GM12878 (cell line): ENCODE measurements around the gene PGAM1. TPM values are rescaled to one million over a fixed set of nuclear protein-coding genes. Genes with fewer than 3 reads are reported as not detected.

Experiments used
- ATAC-seq: fragments of 200-7000 bp; cut with Tn5 transposase; 3 replicates; pipeline ENCODE4 v1.9.1; 2020; ENCODE audit warnings: mild to moderate bottlenecking, moderate library complexity
- BruUV-seq: library from RNA; stranded (reverse); fragments of 400-500 nt; replicated peaks from 2 replicates; lab custom pipeline; 2021; lab: Mats Ljungman, UMichigan
- CTCF ChIA-PET: fragments of 300-600 bp; sonication (Branson Sonifier 250); formaldehyde crosslinking; extraction: SDS; loops from one replicate; lab custom pipeline; 2021; ENCODE audit warnings: inconsistent platforms; lab: Yijun Ruan, JAX
- POLR2A ChIA-PET: fragments of 350-600 bp; formaldehyde crosslinking; extraction: SDS; loops from one replicate; lab custom pipeline; 2021; ENCODE audit warnings: inconsistent platforms; lab: Charles Lee
- RAD21 ChIA-PET: fragments of 300-600 bp; sonication (Branson Sonifier 250); formaldehyde crosslinking; loops from one replicate; lab custom pipeline; 2023; ENCODE audit warnings: antibody characterized with exemption; ENCODE audit not compliant: unreplicated experiment; lab: Charles Lee
- SMC1A ChIA-PET: fragments of 300-600 bp; sonication (Branson Sonifier 250); formaldehyde crosslinking; loops from one replicate; lab custom pipeline; 2023; ENCODE audit not compliant: unreplicated experiment, uncharacterized antibody; lab: Charles Lee
- DNase-seq: peaks from one replicate; pipeline ENCODE4 v3.0.0-alpha.2; 2011; ENCODE audit warnings: low read depth, low spot score
- FAIRE-seq: peaks from 3 replicates; lab custom pipeline; 2011; peaks lifted over from hg19 to GRCh38; lab: Jason Lieb, UNC
- H2AFZ ChIP-seq: 2 replicates; pipeline ENCODE4 v1.6.0; 2011; ENCODE audit warnings: low read depth, low read length, control low read depth; ENCODE audit not compliant: control insufficient read depth
- H3K27ac ChIP-seq: 2 replicates; pipeline ENCODE4 v1.5.1; 2011; ENCODE audit warnings: control low read depth; ENCODE audit not compliant: control insufficient read depth, insufficient read depth
- H3K27me3 ChIP-seq, 2 experiments: replicated peaks in 1 of 2; 2 replicates each; pipeline versions ENCODE4 v1.6.0 to v1.6.1; 2011; ENCODE audit warnings: low read length in 1 of 2; ENCODE audit not compliant: control insufficient read depth in 2 of 2, insufficient read depth in 2 of 2
- H3K36me3 ChIP-seq, 2 experiments: 2 replicates each; pipeline ENCODE4 v1.5.1; 2011; ENCODE audit warnings: low read length in 1 of 2; ENCODE audit not compliant: control insufficient read depth in 2 of 2, insufficient read depth in 2 of 2
- H3K4me1 ChIP-seq: 2 replicates; pipeline ENCODE4 v1.6.1; 2011; ENCODE audit warnings: mild to moderate bottlenecking, low read length, moderate library complexity, mixed read lengths; ENCODE audit not compliant: control insufficient read depth, insufficient read depth
- H3K4me2 ChIP-seq: 2 replicates; pipeline ENCODE4 v1.6.0; 2011; ENCODE audit warnings: control low read depth; ENCODE audit not compliant: control insufficient read depth, insufficient read depth
- H3K4me3 ChIP-seq: fragments of 200-600 bp; sonication (generic); 2 replicates; pipeline ENCODE4 v1.5.1; 2016
- H3K79me2 ChIP-seq: 2 replicates; pipeline ENCODE4 v1.6.0; 2011; ENCODE audit warnings: low read length; ENCODE audit not compliant: control insufficient read depth, insufficient read depth
- H3K9ac ChIP-seq: 2 replicates; pipeline ENCODE4 v1.8.0; 2011; ENCODE audit warnings: low read length, control low read depth, mixed read lengths; ENCODE audit not compliant: control insufficient read depth, insufficient read depth
- H3K9me3 ChIP-seq: replicated peaks from 3 replicates; pipeline ENCODE4 v1.5.1; 2011; ENCODE audit warnings: mild to moderate bottlenecking, low read length; ENCODE audit not compliant: control insufficient read depth, insufficient read depth
- H4K20me1 ChIP-seq: 2 replicates; pipeline ENCODE4 v1.6.0; 2011; ENCODE audit not compliant: control insufficient read depth, insufficient read depth
- ASH2L ChIP-seq: fragments of 300-600, 200-600 bp; sonication (generic); IDR thresholded peaks from 2 replicates; pipeline ENCODE4 v1.6.1; 2017; ENCODE audit warnings: low read depth, mild to moderate bottlenecking, borderline replicate concordance
- CHD4 ChIP-seq: fragments of 200-600 bp; sonication (generic); IDR thresholded peaks from 2 replicates; pipeline ENCODE4 v1.6.1; 2016; ENCODE audit warnings: mild to moderate bottlenecking
- CUX1 ChIP-seq: IDR thresholded peaks from 2 replicates; pipeline ENCODE4 v1.6.1; 2012; ENCODE audit warnings: improper control_type of control experiment, low read depth, low read length; ENCODE audit not compliant: insufficient replicate concordance
- MTA3 ChIP-seq: IDR thresholded peaks from 2 replicates; pipeline ENCODE4 v1.6.1; 2012; ENCODE audit warnings: low read length, inconsistent platforms, borderline replicate concordance
- RCOR1 ChIP-seq: conservative IDR thresholded peaks from 2 replicates; pipeline ENCODE4 v1.6.1; 2012; ENCODE audit warnings: low read depth, low read length, improper control_type of control experiment
- ZNF384 ChIP-seq: IDR thresholded peaks from 2 replicates; pipeline ENCODE4 v1.6.1; 2012; ENCODE audit warnings: low read depth, mild to moderate bottlenecking, low read length, improper control_type of control experiment, borderline replicate concordance
- WGBS: methylation state at CpG from one replicate; pipeline ENCODE4 v1.1.6; 2016; ENCODE audit warnings: low lambda C conversion rate; ENCODE audit not compliant: insufficient replicate concordance, insufficient coverage; ENCODE audit errors: missing lambda C conversion rate; 5-methylcytosine and 5-hydroxymethylcytosine counted together
- in situ Hi-C: fragments of 300-500 bp; cut with MboI; formaldehyde crosslinking; loops from 9 replicates; pipeline ENCODE4 v1.14.3; 2018; ENCODE audit warnings: mixed read lengths
- intact Hi-C: fragments of 100-400 bp; cut with micrococcal nuclease; formaldehyde crosslinking; loops from one replicate; pipeline ENCODE4 v1.14.2; 2022; ENCODE audit not compliant: unreplicated experiment
- polyA plus RNA-seq, 11 experiments: library from polyadenylated mRNA; depleted of rRNA in 4 of 11; unstranded in 6 of 11; stranded (reverse) in 5 of 11; fragments of >200 nt; fragmentation: Nextera tagmentation in 4 of 11; fragmentation: Illumina TruSeq in 1 of 11; extraction: Ambion mirVana in 4 of 11; extraction: Trizol in 1 of 11; gene quantifications; 1 replicate in 1 of 11; 2 replicates in 10 of 11; pipeline versions ENCODE4 v1.2.1 to v1.2.3, GENCODE V29; 2011 to 2016; ENCODE audit warnings: inconsistent platforms in 2 of 11, missing spikeins in 2 of 11, low read depth in 1 of 11
- total RNA-seq, 4 experiments: library from RNA; depleted of rRNA in 3 of 4; stranded (reverse); fragments of >200 nt in 3 of 4; fragmentation: Illumina TruSeq in 1 of 4; extraction: Trizol in 1 of 4; gene quantifications; 2 replicates each; pipeline versions ENCODE4 v1.2.1 to v1.2.3, GENCODE V29; 2013 to 2021
- TF ChIP-seq, protein P1 (sequence below): IDR thresholded peaks from 2 replicates; pipeline ENCODE4 v1.6.1; 2012; ENCODE audit warnings: low read length, inconsistent platforms
- TF ChIP-seq, protein P2 (sequence below): IDR thresholded peaks from 2 replicates; pipeline ENCODE4 v1.6.1; 2011; ENCODE audit warnings: low read depth, low read length, improper control_type of control experiment, borderline replicate concordance
- TF ChIP-seq, protein P3 (sequence below): fragments of 450-650 bp; formaldehyde crosslinking; IDR thresholded peaks from 2 replicates; pipeline ENCODE4 v1.4.0; 2022; ENCODE audit warnings: mild to moderate bottlenecking, moderate library complexity

PGAM1 gene
- total and polyA plus RNA-seq, 10 of the 15 experiments (the other 5 are each of a cell fraction or from before 2014, with no cell fraction given) = 115 to 1,362 (median 744) TPM

DNA sequence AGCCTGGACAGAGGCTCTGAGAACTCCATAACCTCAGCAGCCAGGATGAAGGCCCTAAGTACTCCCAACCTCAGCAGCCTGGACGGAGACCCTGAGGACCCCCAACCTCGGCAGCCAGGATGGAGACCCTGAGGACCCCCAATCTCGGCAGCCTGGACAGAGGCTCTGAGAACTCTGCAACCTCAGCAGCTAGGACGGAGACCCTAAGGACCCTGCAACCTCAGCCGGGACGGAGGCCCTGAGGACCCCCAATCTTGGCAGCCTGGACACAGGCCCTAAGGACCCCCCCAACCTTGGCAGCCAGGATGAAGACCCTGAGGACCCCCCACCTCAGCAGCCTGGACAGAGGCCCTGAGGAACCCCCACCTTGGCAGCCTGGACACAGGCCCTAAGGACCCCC, 41.4 kb upstream of the PGAM1 start:
- Histone ChIP-seq H4K20me1 (no peaks in the 10 kb centered on the region), H3K4me2 (no peak overlapping the region), H2AFZ (no peak overlapping the region), H3K4me1 (no peaks in the 10 kb centered on the region), H3K4me3 (no peak overlapping the region), H3K9me3 (no peaks in the 10 kb centered on the region), H3K9ac (no peak overlapping the region), H3K27me3 (no peaks in the 10 kb centered on the region), H3K27ac (no peak overlapping the region), H3K79me2 (no peaks in the 10 kb centered on the region), H3K36me3 (peaks cover 6 to 23% of the 10 kb centered on the region in 2 experiments)
- in situ Hi-C loops (no loop called here), intact Hi-C loops (no loop called here)
- ChIA-PET SMC1A (no interaction called here), RAD21 (no interaction called here), POLR2A (no interaction called here), CTCF (no interaction called here)
- no peak for FAIRE-seq
- BruUV-seq = no TSS peak
- no peak for DNase-seq
- WGBS = 91% methylated on average over 6 of the region's 6 CpGs
- ATAC-seq = no peak
- TF ChIP-seq, protein P1, sequence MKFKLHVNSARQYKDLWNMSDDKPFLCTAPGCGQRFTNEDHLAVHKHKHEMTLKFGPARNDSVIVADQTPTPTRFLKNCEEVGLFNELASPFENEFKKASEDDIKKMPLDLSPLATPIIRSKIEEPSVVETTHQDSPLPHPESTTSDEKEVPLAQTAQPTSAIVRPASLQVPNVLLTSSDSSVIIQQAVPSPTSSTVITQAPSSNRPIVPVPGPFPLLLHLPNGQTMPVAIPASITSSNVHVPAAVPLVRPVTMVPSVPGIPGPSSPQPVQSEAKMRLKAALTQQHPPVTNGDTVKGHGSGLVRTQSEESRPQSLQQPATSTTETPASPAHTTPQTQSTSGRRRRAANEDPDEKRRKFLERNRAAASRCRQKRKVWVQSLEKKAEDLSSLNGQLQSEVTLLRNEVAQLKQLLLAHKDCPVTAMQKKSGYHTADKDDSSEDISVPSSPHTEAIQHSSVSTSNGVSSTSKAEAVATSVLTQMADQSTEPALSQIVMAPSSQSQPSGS = no peak
- TF ChIP-seq MTA3 (no peak), RCOR1 (no peak), ZNF384 (no peak), ASH2L (no peak), CHD4 (no peak), CUX1 (no peak)
- TF ChIP-seq, protein P2, sequence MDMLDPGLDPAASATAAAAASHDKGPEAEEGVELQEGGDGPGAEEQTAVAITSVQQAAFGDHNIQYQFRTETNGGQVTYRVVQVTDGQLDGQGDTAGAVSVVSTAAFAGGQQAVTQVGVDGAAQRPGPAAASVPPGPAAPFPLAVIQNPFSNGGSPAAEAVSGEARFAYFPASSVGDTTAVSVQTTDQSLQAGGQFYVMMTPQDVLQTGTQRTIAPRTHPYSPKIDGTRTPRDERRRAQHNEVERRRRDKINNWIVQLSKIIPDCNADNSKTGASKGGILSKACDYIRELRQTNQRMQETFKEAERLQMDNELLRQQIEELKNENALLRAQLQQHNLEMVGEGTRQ = no peak
- TF ChIP-seq, protein P3, sequence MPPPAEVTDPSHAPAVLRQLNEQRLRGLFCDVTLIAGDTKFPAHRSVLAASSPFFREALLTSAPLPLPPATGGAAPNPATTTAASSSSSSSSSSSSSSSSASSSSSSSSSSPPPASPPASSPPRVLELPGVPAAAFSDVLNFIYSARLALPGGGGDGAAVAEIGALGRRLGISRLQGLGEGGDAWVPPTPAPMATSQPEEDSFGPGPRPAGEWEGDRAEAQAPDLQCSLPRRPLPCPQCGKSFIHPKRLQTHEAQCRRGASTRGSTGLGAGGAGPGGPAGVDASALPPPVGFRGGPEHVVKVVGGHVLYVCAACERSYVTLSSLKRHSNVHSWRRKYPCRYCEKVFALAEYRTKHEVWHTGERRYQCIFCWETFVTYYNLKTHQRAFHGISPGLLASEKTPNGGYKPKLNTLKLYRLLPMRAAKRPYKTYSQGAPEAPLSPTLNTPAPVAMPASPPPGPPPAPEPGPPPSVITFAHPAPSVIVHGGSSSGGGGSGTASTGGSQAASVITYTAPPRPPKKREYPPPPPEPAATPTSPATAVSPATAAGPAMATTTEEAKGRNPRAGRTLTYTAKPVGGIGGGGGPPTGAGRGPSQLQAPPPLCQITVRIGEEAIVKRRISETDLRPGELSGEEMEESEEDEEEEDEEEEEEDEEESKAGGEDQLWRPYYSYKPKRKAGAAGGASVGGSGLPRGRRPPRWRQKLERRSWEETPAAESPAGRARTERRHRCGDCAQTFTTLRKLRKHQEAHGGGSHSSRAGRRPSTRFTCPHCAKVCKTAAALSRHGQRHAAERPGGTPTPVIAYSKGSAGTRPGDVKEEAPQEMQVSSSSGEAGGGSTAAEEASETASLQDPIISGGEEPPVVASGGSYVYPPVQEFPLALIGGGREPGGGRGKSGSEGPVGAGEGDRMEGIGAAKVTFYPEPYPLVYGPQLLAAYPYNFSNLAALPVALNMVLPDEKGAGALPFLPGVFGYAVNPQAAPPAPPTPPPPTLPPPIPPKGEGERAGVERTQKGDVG (CRISPR knock-in tag) = no peak
